8988T (cell line): Measurements from ENCODE around the gene ARFIP1.
A peak's percentile ranks its signal among the peaks of the same experiment; 100 is the strongest.
"Not testable (repeated sequence)": the region's sequence is repeated elsewhere in the genome, so short reads cannot be mapped to it uniquely, and the experiment has no call there.

ENCODE experiments used
- DNase-seq: peaks from one replicate; pipeline ENCODE4 v3.0.0; 2011

ARFIP1 gene, protein sequence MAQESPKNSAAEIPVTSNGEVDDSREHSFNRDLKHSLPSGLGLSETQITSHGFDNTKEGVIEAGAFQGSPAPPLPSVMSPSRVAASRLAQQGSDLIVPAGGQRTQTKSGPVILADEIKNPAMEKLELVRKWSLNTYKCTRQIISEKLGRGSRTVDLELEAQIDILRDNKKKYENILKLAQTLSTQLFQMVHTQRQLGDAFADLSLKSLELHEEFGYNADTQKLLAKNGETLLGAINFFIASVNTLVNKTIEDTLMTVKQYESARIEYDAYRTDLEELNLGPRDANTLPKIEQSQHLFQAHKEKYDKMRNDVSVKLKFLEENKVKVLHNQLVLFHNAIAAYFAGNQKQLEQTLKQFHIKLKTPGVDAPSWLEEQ

DNA sequence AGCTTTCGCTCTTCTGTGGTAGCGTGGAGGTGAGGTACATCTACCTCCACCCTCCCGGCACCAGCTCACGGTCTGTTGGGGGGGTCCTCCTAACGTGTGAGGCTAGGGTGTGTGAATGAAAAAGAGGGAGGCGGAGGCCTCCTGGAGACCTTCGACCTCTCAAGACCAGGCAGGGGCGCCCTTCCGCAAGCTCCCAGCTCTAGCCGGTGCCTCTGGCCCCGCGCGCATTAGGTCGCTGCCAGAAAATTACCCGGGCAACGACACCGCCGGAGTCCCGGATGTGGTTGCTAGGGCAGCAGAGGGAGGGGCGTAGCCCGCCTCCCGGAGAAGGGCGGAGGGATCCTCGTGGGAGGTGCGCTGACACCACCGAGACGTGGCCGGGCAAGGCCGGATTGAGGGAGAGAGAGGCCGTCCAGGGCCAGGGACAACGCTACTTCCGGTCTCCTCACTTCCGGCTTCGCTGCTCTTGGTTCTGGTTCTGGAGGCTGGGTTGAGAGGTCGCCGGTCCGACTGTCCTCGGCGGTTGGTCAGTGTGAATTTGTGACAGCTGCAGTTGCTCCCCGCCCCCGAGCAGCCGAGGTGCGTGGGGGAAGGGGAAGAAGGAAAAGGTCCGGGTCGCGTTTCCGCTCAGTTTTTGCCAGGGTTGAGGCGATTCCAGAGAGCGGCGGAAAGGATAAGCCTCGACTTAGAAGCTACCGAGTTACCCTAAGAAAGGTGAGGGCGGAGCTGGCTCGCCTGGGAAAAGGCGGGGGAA, at the start of gene ARFIP1, which contains the start of gene TIGD4:
TSS of gene ARFIP1 (plus strand) at position 442 of the 754 bp plus-strand sequence. CDS start 49,680 bp downstream, outside the sequence.
TSS of gene TIGD4 (minus strand) at position 218 of the 754 bp plus-strand sequence. CDS start 8,726 bp downstream, outside the sequence.
- peak; percentile 41 for DNase-seq

DNA sequence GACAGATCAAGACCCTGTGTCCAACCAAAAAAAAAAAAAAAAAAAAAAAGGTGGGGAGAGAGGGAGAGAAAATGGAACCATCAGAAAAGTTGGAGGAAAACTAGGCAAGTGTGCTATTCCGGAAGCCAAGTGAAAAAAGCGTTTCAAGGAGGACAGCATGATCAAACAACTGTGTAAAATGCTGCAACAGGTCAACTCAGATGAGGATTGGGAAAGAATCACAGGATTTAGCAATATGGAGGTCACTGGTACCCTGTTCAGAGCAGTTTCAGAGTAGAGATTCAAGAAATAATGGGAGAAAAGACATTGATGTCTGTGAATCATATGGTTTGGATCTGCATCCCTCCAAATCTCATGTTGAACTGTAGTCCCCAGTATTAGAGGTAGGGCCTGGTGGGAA, 47.8 kb upstream of the ARFIP1 start:
- DNase-seq: no peak

DNA sequence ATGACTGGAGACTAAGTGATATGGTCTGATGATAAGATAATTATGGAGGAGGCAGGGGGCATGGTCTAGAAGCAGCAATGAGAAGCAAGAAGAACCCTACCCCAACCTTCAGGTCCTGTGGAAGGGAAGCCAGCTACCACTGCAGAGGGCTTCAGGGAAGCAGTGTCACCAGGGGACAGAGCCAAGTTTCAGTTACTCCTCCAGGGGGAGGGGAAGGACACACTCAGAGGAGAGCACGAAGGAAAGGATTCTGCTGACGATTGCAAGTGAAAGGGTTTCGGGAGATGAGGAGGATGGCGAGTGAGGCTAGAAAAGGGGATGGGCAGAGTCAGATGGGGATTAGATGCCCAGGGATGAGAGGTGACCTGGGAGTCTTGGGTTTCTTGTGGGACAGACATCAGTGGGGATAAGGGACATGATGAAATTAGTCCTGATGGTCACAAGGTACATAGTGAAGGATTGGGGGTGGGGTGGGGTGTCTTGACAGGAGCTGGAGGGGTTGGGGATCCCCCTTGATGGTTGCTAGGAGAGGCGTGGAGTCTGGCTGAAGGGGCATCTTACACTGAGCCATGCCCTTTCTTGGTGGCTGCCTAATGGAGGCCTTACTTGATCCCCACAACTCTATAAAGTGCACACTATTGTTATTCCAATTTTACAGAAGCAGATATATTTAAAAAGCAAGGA, 45.6 kb upstream of the ARFIP1 start:
- DNase-seq: no peak

DNA sequence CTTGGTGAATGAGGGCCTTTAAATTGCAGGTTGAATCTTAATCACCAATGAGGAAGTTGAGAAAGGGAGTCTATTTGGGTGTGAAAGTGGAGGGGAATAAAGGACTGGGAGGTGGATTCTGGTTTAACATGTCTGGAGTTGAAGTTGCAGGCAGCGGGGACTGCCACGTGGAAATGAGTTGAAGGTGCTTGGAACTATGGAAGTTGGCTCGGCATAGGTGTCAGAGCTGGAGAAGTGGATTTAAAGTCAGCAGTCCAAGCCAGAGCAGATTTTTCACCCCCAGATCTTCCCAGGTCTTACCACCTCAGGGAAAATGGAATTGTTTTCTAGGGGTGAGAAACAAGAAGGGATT, 45.1 kb upstream of the ARFIP1 start:
- DNase-seq: no peak

DNA sequence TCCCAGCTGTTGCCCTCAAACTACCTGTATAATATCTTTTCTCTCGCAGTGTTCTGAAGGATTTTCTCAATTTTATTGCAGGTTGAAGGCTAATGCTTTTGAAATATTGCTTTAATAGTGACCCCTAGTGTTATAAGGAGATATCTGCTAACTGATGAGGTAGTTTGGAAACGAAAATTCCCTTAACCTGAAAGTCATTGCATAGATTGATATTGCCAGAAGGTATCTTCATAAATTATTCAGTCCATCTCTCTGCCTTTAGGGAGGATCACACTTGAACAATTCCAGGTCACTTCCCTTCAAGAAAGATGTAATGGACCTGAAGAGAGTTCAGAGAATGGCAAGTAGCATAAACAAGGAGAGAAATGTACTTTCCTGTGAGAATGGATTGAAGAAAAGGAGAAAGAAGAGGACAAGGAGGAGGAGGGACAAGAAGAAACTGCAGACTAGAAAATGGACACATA, 44.3 kb upstream of the ARFIP1 start:
- no peak for DNase-seq

DNA sequence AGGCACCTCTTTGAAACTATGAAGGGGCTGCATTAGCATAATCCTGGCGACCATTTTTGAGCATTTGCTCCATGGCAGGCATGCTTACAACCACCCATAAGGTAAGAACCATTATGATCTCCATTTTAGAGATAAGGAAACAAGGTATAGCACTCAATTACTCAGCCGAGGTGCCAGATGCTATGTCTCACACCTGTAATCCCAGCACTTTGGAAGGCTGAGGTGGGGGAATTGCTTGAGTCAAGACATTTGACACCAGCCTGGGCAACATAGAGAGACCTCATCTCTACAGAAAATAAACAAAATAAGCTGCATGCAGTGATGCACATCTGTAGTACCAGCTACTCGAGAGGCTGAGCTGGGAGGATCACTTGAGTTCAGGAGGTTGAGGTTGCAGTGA, 43.8 kb upstream of the ARFIP1 start:
- no peak for DNase-seq

DNA sequence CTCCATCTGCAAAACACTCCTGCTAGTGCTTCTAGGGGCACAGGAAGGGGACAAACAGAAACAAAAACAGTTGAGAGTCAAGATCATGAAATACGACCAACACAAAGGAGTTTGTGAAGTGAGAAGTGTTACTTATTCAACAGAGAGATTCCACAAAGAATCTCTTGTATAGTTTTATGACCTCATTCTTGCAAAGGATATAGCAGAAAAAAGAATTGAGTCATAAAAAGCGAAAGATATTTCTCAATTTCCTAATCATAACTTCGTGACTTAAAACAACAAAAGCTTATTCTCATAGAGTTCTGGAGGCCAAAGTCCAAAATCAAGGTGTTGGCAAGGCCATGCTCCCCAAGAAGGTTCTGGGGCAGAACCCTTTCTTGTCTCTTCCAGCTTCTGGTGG, 40.9 kb upstream of the ARFIP1 start:
- no peak for DNase-seq

DNA sequence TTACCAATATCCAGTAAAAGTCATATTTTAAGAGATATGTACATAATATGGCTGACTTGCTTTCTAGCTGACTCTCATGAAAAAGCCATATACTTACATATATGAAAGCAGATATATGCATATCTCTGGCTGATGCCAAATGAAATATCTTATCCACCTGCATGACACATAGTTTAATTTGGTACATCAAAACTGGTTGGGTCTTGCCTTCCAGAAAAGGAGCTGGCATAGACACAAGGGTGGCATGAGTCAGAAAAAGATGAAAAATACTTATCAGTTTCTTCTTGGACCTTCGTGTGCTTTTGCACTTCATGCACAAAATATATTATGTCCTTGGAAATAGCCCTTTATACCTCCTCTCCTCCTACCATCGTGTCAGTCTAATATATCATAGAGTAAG, 32.3 kb upstream of the ARFIP1 start:
- no peak for DNase-seq

DNA sequence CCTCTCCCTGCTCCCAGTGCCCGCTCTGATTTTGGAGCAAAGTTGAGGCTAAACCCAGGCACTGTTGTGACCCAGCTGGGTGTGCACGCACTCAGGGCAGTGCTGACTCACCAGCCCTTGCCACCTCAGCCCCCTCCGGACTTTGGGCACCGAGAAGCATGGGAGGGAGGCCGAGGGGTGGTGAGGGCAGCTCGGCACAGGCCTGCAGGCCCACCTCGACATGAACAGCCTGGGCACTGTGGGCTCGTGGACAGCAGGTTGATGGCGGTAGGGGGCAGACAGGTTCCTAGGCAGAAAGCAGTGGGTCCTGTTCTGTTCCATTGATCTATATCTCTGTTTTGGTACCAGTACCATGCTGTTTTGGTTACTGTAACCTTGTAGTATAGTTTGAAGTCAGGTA, 31.1 kb upstream of the ARFIP1 start:
- no peak for DNase-seq

DNA sequence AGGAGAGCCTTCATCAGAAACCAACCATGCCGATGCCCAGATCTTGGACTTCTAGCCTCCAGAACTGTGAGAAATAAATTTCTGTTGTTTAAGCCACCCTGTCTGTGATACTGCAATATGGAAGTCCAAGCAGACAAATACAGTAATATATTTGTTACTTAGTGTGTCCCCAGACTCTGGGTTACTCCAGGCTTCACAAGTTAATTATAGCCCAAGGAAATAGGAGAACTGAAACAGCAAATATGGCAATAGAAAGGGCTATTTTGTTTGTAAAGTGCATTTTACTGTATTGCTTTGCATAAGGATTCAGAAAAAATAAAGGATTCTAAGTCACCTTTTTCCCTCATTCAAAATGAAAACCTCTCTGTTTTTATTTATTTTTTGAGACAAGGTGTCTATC, 16.0 kb upstream of the ARFIP1 start:
- DNase-seq: no peak

DNA sequence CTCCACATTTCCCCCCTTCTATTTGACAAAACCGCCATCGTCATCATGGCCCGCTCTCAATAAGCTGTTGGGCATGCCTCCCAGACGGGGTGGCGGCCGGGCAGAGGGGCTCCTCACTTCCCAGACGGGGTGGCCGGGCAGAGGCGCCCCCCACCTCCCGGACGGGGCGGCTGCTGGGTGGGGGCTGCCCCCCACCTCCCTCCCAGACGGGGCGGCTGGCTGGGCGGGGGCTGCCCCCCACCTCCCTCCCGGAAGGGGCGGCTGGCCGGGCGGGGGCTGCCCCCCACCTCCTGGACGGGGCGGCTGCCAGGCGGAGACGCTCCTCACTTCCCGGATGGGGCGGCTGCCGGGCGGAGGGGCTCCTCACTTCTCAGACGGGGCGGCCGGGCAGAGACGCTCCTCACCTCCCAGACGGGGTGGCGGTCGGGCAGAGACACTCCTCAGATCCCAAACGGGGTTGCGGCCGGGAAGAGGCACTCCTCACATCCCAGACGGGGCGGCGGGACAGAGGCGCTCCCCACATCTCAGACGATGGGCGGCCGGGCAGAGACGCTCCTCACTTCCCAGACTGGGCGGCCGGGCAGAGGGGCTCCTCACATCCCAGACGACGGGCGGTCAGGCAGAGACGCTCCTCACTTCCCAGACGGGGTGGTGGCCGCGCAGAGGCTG, 14.6 kb upstream of the ARFIP1 start:
- not testable (repeated sequence) for DNase-seq

DNA sequence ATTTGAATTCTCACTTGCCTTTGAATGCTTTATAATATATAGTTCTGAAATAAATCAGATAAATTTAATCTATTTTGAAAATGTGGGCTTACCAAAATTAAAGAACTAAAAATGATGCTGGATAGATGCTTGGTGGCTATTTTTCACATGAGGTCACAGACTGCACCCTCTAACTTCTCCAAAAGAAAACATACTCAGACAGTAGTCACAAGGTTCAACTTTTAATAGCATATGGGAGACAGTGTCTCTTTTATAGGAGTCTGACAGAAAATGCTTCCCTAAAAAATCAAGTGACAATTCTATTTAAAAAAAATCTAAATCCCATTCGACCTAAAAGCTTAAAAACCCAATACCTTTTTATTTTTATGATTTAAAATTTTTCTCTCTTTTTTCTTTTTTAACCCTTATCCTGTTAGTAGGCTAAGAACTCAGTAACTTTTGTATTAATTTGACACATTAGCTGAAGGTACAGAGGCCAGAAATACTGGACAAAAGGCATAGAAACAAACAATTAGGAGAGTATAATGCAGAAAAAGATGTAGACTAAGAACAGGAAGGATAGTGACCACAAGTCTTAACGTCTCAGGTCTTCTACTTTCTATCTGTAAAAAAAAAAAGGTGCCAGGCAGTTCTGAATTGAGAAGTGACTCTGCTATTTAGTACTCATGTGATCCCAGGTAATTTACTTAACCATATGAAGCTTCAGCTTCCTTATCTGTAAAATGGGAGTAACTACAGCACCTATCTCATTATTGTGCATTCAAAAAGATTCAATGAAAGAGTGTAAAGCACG, 7.8 kb upstream of the ARFIP1 start:
- no peak for DNase-seq

DNA sequence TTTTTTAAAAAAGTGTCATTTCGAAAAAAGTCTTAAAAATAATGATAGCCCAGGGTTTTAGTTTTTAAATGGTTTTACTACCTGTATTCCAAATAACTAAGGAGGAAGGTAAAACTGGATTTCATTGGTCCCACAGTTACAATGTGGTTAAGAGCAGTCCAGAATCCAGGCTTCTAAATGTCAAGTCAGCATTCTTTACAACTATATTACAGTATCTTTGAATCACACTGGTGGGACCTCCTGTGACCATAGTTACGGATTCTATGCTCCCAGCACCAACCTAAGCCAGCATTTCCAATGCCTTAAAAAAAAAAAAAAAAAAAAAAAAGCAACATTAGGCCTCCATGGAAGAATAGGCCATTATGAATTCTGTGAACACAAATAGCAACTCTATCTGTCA, 6.4 kb upstream of the ARFIP1 start:
- no peak for DNase-seq

DNA sequence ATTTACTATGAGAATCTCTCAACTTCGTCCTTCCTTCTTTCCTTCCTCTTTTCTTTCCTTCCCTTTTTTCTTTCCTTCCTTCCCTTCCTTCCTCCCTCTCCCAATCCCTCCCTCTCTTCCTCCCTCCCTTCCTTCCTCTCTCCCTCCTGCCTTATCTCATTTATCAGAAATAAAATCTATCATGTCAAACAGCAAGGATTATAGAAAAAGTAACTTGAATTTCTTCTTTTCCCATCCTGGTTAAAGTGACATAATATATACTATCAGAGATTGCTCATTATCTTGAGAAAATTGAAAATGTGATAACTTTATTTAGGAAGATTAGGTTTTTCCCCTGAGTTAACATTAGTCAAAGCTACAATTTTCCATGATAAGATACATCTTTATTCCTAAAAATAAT, 5.8 kb upstream of the ARFIP1 start:
- DNase-seq: no peak

DNA sequence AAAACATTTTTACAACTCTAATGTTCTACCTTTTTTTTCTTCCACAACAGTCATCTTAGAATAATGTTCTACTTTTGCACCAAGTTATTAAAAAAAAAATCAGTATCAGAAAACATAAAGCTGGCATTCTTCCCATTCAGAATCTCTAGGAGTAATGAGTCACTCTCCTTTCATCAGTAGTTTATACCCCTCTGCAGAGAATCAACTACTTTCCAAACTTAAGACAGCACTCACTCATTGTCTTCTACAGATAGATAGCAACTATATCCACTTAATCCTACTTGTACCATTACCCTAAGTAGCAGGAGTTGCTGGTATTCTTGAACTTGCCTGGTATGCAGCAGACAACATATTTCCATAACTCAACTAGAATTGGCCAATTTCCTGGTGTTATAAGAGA, 3.4 kb upstream of the ARFIP1 start:
- no peak for DNase-seq

DNA sequence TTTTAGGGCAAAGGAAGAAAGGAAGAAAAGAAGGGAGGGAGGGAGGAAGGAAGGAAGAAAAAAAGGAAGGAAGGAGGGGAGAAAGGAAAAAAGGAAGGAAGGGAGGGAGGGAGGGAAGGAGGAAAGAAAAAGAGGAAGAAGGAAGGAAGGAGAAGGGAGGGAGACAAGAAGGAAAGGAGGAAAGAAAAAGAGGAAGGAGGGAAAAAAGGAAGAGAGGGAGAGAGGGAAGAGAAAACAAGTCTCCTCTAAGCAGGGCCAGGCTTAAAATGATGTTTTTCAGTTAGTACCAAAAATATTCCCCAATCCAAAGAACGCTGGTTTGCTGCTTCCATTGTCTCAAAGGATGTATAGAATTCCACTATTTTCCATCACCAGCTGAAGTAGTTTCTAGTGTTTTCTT, 2.3 kb upstream of the ARFIP1 start:
- DNase-seq: no peak

DNA sequence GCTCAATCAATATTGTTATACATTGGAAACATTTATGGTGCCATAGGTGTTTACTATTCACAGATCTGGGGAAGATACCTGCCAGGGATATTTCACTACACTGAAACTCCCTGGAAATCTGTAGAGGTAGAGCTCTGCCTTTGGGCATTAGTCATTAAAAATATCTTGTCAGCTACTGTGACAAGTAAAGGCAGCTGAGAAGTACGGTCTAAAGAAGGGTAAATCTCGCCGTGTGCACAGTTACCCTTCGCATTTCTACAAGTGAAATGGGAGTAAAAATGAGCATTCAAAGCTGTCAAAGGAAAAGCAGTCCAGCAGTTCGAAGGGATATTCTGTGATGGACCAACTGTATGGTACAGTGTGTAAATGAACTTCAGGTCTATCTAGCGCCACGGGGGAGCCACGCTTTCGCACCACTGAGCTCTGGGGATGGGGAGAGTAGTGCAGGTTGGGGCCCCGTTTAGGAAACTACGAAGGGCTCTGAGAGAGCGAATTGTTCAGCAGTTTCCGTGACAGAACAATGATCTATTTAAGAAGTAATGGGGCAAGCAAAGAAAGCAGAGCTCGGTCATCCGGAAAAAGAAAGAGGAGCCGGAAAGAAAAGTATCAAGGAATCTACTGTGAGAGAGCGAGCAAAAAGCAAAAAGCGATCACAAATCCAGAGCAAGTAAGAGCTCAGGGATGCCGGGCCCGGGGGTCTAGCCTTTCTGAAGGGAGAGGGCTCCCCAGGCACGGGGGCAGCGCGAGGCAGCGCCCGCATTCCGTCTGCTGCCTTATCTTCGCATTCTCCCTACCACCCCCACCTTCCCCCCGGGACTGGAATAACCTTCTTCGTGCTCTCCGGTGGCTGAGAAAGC, 870 bp upstream of the ARFIP1 start:
- DNase-seq: no peak

DNA sequence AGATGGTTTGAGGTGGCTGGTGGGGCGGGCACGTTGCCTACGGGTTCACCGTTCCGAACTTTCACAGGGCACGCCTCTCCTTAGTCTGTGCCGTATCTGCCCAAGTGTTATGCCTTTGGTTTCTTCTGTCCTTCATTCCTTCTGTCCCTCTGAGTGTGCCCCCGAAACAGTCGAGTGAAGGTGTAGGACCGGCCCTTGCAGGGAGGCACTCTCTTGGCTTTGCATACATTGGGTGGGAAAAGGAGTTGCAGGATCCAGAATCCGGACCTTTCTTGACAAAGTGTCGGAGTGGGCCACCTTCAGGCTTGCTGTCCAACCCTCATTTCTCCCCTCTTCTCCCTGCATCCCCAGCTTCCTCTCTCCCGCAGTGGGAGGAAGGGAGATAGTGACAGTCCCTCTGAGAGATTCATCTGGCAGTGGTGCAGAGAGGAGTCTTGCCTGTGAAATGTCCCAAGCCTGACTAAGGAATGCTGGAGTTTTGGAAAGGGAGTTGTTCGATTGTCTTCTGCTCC, 569 bp downstream of the ARFIP1 start:
- DNase-seq: no peak

DNA sequence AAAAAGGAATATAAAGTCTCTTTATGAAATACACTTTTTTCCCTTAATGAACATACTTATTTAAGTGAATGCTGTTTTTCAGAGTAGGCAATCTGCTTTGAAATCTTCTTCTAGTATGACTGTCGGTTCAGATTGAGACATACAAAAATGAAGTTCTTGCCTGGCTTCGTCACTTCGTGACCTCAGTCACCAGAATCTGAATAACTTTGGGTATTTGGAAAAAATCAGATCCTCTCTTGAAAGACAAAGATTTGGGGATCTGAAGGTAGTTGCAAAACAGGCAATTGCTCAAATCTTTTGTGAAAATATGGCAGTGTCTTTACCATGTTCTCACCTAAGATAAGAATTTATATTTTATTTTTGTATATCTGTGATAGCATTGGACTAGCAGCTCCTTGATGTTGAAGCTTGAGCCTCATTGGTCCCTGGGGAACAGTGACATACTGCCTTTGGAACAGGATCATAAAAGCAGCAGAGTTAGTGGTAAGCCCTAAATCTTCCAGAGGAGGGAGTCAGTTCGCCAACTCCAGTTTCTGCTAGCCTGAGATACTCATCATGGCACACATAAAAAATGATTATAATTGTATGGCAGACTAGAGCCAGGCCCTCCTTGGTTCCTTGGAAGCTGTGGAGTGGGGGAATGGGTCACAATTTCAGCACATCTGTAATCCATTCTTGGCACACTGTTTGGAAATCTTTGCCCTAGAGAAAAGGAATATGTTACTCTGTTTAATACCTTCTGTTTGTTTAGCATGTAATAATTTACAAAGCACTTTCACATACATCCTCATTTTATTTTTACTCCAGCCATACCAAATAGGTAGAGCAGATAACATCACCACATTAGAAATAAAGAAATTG, 5.0 kb downstream of the ARFIP1 start:
- no peak for DNase-seq
